HG03108 (cell line): ENCODE data around the gene CAV1.

ENCODE experiments used
- ATAC-seq: cut with Tn5 transposase; IDR thresholded peaks from one replicate; pipeline ENCODE4 v1.9.1; 2021; ENCODE audit warnings: moderate library complexity; ENCODE audit not compliant: unreplicated experiment

The CAV1 gene

GRCh38 chr7:116502201-116503096, 22.4 kb upstream of the CAV1 start:
- ATAC-seq = no peak

DNA sequence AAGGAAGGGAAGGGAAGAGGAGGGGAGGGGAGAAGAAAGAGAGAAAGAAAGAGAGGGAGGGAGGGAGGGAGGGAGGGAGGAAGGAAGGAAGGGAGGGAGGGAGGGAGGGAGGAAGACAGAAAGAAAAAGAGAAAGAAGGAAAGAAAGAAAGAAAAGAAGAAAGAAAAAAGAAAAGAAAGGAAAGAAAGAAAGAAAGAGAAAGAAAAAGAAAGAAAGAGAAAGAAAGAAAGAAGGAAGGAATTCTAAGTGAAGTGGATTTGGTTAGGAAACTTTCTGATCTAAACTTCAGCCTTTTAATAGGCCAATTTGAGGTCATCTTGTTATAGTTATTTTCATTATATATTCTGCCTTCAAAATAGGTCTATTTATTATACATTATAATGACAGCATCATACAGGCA, 21.0 kb upstream of the CAV1 start:
- ATAC-seq = no peak

DNA sequence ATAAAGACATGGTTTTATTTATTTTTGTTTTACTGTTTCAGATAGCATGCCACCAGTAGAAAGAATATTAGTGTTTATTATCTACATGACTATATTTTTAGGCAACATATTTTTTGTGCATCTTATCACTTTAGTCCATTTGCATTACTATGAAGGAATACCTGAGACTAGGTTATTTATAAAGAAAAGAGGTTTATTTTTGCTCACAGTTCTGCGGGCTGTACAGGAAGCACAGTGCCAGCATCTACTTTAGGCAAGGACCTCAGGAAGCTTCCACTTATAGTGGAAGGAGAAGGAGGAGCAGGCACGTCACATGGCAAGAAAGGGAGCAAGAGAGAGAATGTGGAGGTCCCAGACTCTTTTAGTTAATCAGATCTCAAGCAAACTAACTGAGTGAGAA, 19.6 kb upstream of the CAV1 start:
- ATAC-seq = no peak

DNA sequence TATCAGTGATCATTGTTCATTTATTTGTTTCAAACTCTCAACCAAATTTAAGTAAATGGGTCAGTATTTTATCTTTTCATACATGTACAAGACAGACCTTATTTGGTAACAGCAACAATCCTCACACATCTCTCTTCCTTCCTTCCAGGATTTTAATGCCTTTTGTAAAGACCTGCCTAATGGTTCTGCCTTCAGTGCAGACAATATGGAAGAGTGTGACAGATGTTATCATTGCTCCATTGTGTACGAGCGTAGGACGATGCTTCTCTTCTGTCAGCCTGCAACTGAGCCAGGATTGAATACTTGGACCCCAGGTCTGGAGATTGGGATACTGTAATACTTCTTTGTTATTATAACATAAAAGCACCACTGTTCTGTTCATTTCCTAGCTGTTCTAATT, 19.0 kb upstream of the CAV1 start:
- no peak for ATAC-seq

- no peak for ATAC-seq
Measured at GRCh38 chr7:116509982-116510579, 14.8 kb upstream of the CAV1 start.

- no peak for ATAC-seq
Measured at GRCh38 chr7:116510795-116511194, 14.0 kb upstream of the CAV1 start.

- peak; percentile 98 for ATAC-seq
Measured at GRCh38 chr7:116511552-116512519, 13.0 kb upstream of the CAV1 start.

DNA sequence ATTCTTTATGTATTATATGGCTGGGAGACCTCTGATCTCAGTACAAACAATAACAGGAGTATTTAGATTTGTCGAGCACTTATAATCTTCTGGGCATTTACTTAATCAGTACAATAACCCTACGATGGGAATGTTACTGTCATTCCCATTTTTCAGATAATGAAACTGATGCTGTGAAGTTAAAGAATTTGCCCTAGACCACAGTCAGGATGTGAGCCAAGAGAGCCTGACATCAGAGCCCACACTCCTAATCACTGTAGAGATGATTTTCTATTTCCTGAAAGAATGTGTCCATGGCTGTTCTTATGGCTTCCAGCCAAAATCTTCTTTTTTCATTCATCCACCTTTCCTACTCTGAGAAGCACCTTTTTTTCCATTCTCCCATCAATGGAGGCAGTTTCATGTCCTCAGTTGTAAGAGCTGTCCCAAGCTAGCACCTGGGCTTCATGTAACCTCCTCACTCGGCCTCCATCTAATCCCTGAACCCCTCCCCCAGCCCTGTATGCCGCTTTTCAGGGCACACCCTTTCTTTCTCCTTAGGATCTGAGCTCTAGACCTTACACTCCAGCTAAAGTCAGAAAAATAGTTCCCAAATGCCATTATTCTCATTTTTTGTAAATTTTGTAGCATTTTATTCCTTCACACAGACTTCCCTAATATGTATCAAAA, 12.2 kb upstream of the CAV1 start:
- ATAC-seq = no peak

DNA sequence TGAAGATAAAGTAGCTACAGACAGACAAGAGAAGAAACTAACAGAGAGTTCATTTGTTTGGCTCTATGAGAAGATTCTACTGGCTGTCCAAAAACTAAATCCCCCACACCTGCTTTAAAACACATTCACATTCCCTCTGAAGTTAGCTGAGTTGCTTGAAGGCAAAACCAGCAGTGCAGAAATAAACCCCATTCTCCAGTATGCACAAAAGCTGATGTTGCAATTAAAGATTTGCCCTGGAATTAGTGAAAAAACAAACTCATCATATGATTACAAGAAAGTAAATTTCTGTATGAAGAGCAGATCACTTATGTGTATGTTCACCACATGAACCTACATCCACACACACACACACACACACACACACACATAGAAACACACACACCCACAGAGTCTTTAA, 9.3 kb upstream of the CAV1 start:
- no peak for ATAC-seq

- ATAC-seq = no peak
Measured at GRCh38 chr7:116516324-116516723, 8.5 kb upstream of the CAV1 start.

- no peak for ATAC-seq
Measured at GRCh38 chr7:116517626-116518025, 7.2 kb upstream of the CAV1 start.

GRCh38 chr7:116518961-116519360, 5.9 kb upstream of the CAV1 start:
- ATAC-seq = no peak

- ATAC-seq = no peak
Measured at GRCh38 chr7:116521046-116521664, 3.7 kb upstream of the CAV1 start.

DNA sequence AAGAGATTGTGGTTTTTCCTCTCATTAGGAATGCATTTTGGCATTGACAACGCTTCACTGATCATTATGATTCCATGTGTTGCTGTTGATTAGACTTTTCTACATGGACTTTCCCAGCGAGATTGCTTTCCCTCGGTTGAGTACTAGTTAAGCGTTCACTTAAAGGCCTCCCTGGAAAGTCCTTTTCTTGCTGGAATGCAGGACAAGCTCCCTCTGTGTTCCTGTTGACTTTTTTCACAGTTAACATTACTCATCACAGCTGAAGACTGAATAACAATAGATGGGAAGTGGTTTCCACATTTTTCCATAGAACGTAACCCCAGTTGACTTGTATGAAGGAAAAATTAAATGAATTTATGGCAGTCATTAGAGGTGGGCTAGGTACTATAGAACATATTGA, 2.6 kb upstream of the CAV1 start:
- ATAC-seq = no peak

DNA sequence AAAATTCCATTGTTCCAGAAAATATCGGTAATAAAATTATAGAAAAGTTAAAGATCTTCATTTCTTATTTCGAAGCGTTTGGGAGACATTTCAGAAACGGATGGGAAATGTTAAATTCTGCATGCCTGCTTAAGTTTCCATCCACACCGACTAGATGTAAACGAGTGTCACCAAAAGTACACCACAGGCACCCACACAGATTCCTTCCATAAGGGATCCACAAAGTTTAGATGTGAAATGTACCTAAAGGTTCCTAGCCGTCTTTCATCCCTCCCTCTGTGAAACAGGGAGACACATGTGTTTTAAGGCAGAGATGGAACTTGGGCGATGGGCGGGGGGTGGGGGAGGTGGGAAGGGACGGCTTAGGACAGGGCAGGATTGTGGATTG, 621 bp upstream of the CAV1 start:
- no peak for ATAC-seq

DNA sequence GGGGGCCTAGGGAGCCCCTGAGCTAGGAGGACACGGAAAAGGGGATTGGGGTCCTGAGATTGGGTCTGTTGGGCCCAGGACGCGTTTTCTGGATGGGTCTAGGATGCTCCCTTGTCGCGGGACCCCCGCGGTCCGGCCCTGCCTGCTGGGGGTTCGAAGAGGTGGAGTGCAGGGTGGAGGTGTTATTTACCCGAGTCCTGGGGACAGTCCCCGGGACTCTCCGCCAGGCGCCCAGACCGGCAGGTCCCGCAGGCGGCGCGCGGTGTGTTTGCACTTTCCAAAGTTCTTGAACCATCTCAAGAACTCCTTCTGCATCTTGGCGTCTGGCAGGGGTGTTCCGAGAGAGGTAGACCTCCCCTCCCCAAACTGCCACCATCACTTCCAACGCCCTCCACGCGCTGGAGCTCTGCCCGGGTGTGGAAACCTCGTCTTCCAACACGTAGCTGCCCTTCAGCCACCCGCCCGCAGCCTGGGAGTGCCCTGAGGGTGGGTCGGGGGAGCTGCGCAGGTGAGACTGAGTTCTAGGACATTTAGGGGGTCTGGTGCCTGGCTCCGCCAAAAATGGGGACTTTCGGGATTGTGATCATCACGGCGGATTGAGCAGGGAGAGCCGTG, 569 bp downstream of the CAV1 start:
- ATAC-seq = peak; percentile 46

DNA sequence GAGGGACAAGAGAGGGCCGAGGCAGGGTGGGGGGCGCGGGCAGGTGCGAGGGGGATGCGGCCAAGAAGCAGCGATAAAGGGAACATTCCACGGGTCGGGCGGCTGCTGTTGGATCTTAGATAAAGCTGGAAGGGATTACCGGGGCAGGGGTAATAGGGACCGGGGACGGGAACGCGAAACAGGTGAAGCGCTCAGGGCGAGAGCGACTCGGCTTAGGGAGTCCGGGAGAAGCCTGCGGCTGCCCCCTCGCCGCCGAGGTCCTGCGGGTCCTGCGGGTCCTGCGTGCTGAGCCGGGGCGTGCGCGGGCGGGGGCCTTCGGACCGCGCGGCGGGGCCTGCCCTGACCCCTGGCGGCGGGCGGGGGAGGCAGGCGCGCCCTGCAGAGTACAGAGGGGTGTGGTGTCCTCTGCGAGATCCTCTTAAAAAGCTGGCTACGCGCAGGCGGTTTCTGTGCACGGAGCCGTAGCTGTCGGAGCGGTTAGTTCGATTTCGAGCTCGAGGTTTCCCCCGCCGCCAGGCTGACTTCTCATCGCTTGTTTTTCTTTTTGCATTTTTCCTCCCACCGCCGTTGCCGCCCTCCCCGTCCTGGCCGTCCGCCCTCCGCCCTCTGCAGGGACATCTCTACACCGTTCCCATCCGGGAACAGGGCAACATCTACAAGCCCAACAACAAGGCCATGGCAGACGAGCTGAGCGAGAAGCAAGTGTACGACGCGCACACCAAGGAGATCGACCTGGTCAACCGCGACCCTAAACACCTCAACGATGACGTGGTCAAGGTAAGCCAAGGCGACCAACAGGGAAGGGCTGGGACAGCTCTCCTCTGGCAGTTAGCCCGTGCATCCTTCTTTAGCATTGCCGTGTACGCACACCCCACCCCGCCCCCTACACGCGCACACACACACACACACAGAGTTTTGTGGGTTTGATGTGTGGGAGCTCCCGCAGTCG, 1.4 kb downstream of the CAV1 start:
- peak; percentile 88 for ATAC-seq

- no peak for ATAC-seq
Measured at GRCh38 chr7:116526897-116527296, 2.1 kb downstream of the CAV1 start.

DNA sequence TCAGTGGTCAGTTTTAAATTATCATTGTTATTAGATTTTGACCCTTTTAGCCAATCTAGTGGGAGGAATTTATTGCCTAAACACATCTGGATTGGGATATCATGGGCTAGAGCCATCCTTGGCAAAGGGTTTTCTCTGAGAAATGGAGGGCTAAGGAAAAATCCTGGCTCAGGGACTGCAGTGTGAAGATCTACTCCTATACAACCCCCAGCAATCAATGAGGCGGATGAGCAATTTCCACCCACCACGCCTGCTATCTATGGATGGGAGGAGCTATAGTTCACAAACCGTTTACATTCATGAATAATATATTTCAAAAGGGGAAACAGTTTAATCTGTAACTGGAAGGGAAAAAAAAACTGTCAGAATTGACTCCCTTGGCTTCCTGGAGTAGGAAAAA, 2.7 kb downstream of the CAV1 start:
- ATAC-seq = no peak
